Stimulated activated CD8-positive, alpha-beta memory T cell treated with anti-CD3 and anti-CD28 coated beads, Interleukin-7, amount 100 ng/mL, for 24 hours (primary cell): ENCODE results near the gene CCR8.

ENCODE experiments used
- DNase-seq: peaks from one replicate; pipeline ENCODE4 v3.0.0-alpha.2; 2020; ENCODE audit warnings: low read depth

Gene CCR8

GRCh38 chr3:39329493-39329892, at the start of gene CCR8:
Gene CCR8, plus strand, starts transcription at chr3:39329709. Its CDS starts 2,623 bp downstream, at chr3:39332332.
- no peak for DNase-seq

- no peak for DNase-seq
Observed at GRCh38 chr3:39279745-39280517, 49.6 kb upstream of the CCR8 start, which contains the start of gene CX3CR1. Gene CX3CR1, minus strand, starts transcription at chr3:39280036. Its CDS starts 13,527 bp downstream, at chr3:39266509.

- no peak for DNase-seq
Observed at GRCh38 chr3:39280571-39280970, 48.9 kb upstream of the CCR8 start.

- DNase-seq, result no peak
Observed at GRCh38 chr3:39281533-39281932, 48.0 kb upstream of the CCR8 start.

- no peak for DNase-seq
Observed at GRCh38 chr3:39282057-39282456, 47.5 kb upstream of the CCR8 start.

- no peak for DNase-seq
Observed at GRCh38 chr3:39284457-39284881, 45.0 kb upstream of the CCR8 start.

GRCh38 chr3:39285332-39285731, 44.2 kb upstream of the CCR8 start:
- DNase-seq, result no peak

- DNase-seq, result no peak
Observed at GRCh38 chr3:39286771-39287170, 42.7 kb upstream of the CCR8 start.

- no peak for DNase-seq
Observed at GRCh38 chr3:39287216-39288164, 42.0 kb upstream of the CCR8 start.

- DNase-seq, result peak; percentile 63
Observed at GRCh38 chr3:39288300-39288808, 41.2 kb upstream of the CCR8 start.

GRCh38 chr3:39289107-39289506, 40.4 kb upstream of the CCR8 start:
- DNase-seq, result no peak

- DNase-seq, result no peak
Observed at GRCh38 chr3:39290255-39290654, 39.3 kb upstream of the CCR8 start.

- peak; percentile 63 for DNase-seq
Observed at GRCh38 chr3:39291903-39292329, 37.6 kb upstream of the CCR8 start.

GRCh38 chr3:39292961-39293360, 36.5 kb upstream of the CCR8 start:
- no peak for DNase-seq

- DNase-seq, result no peak
Observed at GRCh38 chr3:39294446-39295183, 34.9 kb upstream of the CCR8 start.

- DNase-seq, result no peak
Observed at GRCh38 chr3:39295184-39295775, 34.2 kb upstream of the CCR8 start.

- DNase-seq, result no peak
Observed at GRCh38 chr3:39296197-39297077, 33.1 kb upstream of the CCR8 start.

GRCh38 chr3:39299279-39299678, 30.2 kb upstream of the CCR8 start:
- DNase-seq, result no peak

GRCh38 chr3:39302178-39302577, 27.3 kb upstream of the CCR8 start:
- no peak for DNase-seq

- DNase-seq, result no peak
Observed at GRCh38 chr3:39313289-39313688, 16.2 kb upstream of the CCR8 start.
